GM19238 (cell line): ENCODE data around the gene ACTRT2.

ENCODE experiments used
- DNase-seq: peaks from one replicate; pipeline ENCODE4 v3.0.0; 2011; ENCODE audit warnings: low spot score; ENCODE audit not compliant: insufficient read length

ACTRT2 gene

GRCh38 chr1:2983706-2984398, 37.4 kb upstream of the ACTRT2 start:
- no peak for DNase-seq

- DNase-seq = no peak
Measured at GRCh38 chr1:2984399-2985061, 36.7 kb upstream of the ACTRT2 start.

GRCh38 chr1:2985067-2985561, 36.2 kb upstream of the ACTRT2 start:
- no peak for DNase-seq

- no peak for DNase-seq
Measured at GRCh38 chr1:2985694-2986548, 35.3 kb upstream of the ACTRT2 start.

- DNase-seq = no peak
Measured at GRCh38 chr1:2986549-2987305, 34.5 kb upstream of the ACTRT2 start.

GRCh38 chr1:2987773-2988172, 33.5 kb upstream of the ACTRT2 start:
- DNase-seq = no peak

- DNase-seq = no peak
Measured at GRCh38 chr1:2988256-2988655, 33.0 kb upstream of the ACTRT2 start.

- no peak for DNase-seq
Measured at GRCh38 chr1:2989185-2989584, 32.1 kb upstream of the ACTRT2 start.

GRCh38 chr1:2989976-2990375, 31.3 kb upstream of the ACTRT2 start:
- DNase-seq = no peak

GRCh38 chr1:2990376-2991115, 30.7 kb upstream of the ACTRT2 start:
- DNase-seq = no peak

GRCh38 chr1:2991753-2992495, 29.3 kb upstream of the ACTRT2 start:
- no peak for DNase-seq

- no peak for DNase-seq
Measured at GRCh38 chr1:2998503-2999100, 22.7 kb upstream of the ACTRT2 start.

GRCh38 chr1:2999138-2999537, 22.1 kb upstream of the ACTRT2 start:
- no peak for DNase-seq

- no peak for DNase-seq
Measured at GRCh38 chr1:2999571-2999970, 21.7 kb upstream of the ACTRT2 start.

- no peak for DNase-seq
Measured at GRCh38 chr1:3000214-3000613, 21.1 kb upstream of the ACTRT2 start.

GRCh38 chr1:3000671-3001470, 20.4 kb upstream of the ACTRT2 start:
- DNase-seq = no peak

- no peak for DNase-seq
Measured at GRCh38 chr1:3001471-3002348, 19.6 kb upstream of the ACTRT2 start.
